PC-3 (cell line): ENCODE data around the gene RNF130. TPM values are rescaled to one million over a fixed set of nuclear protein-coding genes. Genes with fewer than 3 reads are reported as not detected.

ENCODE experiments used
- ATAC-seq: fragments of 200-7000 bp; cut with Tn5 transposase; 2 replicates; pipeline ENCODE4 v1.9.1; 2020; ENCODE audit warnings: mild to moderate bottlenecking, moderate library complexity
- BruUV-seq: library from RNA; stranded (reverse); fragments of 400-500 nt; replicated peaks from 2 replicates; lab custom pipeline; 2021; lab: Mats Ljungman, UMichigan
- CTCF ChIA-PET: fragments of 300-600 bp; sonication (Branson Sonifier 250); formaldehyde crosslinking; loops from one replicate; lab custom pipeline; 2022; ENCODE audit warnings: antibody characterized with exemption; lab: Charles Lee
- POLR2A ChIA-PET: fragments of 300-600 bp; sonication (Branson Sonifier 250); formaldehyde crosslinking; loops from one replicate; lab custom pipeline; 2022; ENCODE audit warnings: antibody characterized with exemption; ENCODE audit not compliant: unreplicated experiment; lab: Charles Lee
- DNase-seq: peaks from one replicate; pipeline ENCODE4 v3.0.0-alpha.2; 2015
- H2AFZ ChIP-seq: fragments of 300-600 bp; sonication (generic); 2 replicates; pipeline ENCODE4 v1.6.0; 2016; ENCODE audit warnings: antibody characterized with exemption, low read length
- H3F3A ChIP-seq: fragments of 300-600 bp; sonication (generic); one replicate; pipeline ENCODE4 v1.6.0; 2017; ENCODE audit warnings: antibody characterized with exemption, low read length, control low read depth, mild to moderate bottlenecking; ENCODE audit not compliant: unreplicated experiment
- H3K27ac ChIP-seq: fragments of 300-600 bp; sonication (generic); 2 replicates; pipeline ENCODE4 v1.5.1; 2016; ENCODE audit warnings: mild to moderate bottlenecking, low read length
- H3K27me3 ChIP-seq: fragments of 300-600 bp; sonication (generic); 2 replicates; pipeline ENCODE4 v1.6.1; 2016; ENCODE audit warnings: low read length, mixed read lengths
- H3K36me3 ChIP-seq: fragments of 300-600 bp; sonication (generic); 2 replicates; pipeline ENCODE4 v1.6.1; 2016; ENCODE audit warnings: low read depth, mixed run types, low read length, mixed read lengths
- H3K4me1 ChIP-seq: fragments of 300-600 bp; sonication (generic); 2 replicates; pipeline ENCODE4 v1.5.1; 2016; ENCODE audit warnings: low read length; ENCODE audit not compliant: insufficient read depth
- H3K4me2 ChIP-seq: fragments of 300-600 bp; sonication (generic); 2 replicates; pipeline ENCODE4 v1.6.0; 2016; ENCODE audit warnings: low read length
- H3K4me3 ChIP-seq: fragments of 300-600 bp; sonication (generic); 2 replicates; pipeline ENCODE4 v1.5.1; 2016; ENCODE audit warnings: mild to moderate bottlenecking, low read length, mixed read lengths
- H3K79me2 ChIP-seq: fragments of 300-600 bp; sonication (generic); 2 replicates; pipeline ENCODE4 v1.6.1; 2017; ENCODE audit warnings: low read length, mixed read lengths
- H3K9ac ChIP-seq: fragments of 300-600 bp; sonication (generic); 2 replicates; pipeline ENCODE4 v1.6.0; 2016; ENCODE audit warnings: mild to moderate bottlenecking, low read length
- H3K9me2 ChIP-seq: fragments of 300-600 bp; sonication (generic); replicated peaks from 2 replicates; pipeline ENCODE4 v1.6.1; 2016; ENCODE audit warnings: mixed run types, low read length, mixed read lengths
- H3K9me3 ChIP-seq: fragments of 300-600 bp; sonication (generic); 2 replicates; pipeline ENCODE4 v1.6.1; 2016; ENCODE audit warnings: low read length, mixed read lengths
- H4K20me1 ChIP-seq: fragments of 300-600 bp; sonication (generic); 2 replicates; pipeline ENCODE4 v1.6.1; 2016; ENCODE audit warnings: low read length, mixed read lengths
- EZH2 ChIP-seq: fragments of 300-600 bp; sonication (generic); IDR thresholded peaks from one replicate; pipeline ENCODE4 v1.6.1; 2017; ENCODE audit warnings: antibody characterized with exemption, mild to moderate bottlenecking, low read length; ENCODE audit not compliant: unreplicated experiment
- EZH2phosphoT487 ChIP-seq: fragments of 300-600 bp; sonication (generic); IDR thresholded peaks from 2 replicates; pipeline ENCODE4 v1.6.1; 2018; ENCODE audit warnings: mild to moderate bottlenecking, antibody characterized with exemption, low read length, borderline replicate concordance
- intact Hi-C: fragments of 100-400 bp; cut with micrococcal nuclease; formaldehyde crosslinking; loops from 2 replicates; pipeline ENCODE4 v1.9.0; 2023
- total RNA-seq: library from RNA; depleted of rRNA; stranded (reverse); fragments of >200 nt; gene quantifications from 2 replicates; pipeline ENCODE4 v1.2.3, GENCODE V29; 2014
- TF ChIP-seq, protein P1 (sequence below): fragments of 300-600 bp; sonication (generic); conservative IDR thresholded peaks from 2 replicates; pipeline ENCODE4 v1.5.1; 2017; ENCODE audit warnings: antibody characterized with exemption, low read depth, mild to moderate bottlenecking, low read length

Gene RNF130
- total RNA-seq, 1 experiment from 2014 or later: 31.2 TPM

DNA sequence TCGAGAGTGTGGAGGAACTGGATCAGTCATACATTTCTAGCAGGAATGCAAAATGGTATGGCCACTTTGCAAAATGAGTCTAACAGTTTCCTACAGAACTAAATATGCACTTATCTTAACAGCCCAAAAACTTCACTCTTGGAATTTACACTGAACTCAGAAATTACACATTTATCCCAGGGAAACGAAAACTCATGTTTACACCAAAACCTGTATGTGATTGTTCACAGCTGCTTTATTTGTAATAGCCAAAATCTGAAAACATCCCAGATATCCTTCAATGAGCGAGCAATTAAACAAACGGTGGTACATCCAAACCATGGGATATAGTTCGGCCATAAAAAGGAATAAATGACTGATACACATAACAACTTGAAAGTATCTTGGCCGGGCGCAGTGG, 62.0 kb downstream of the RNF130 start:
- H3K27me3 ChIP-seq: no peaks in the 10 kb centered on the region
- H3K79me2 ChIP-seq: no peaks in the 10 kb centered on the region
- TF ChIP-seq EZH2phosphoT487 (no peak), EZH2 (no peak)
- TF ChIP-seq, protein P1, sequence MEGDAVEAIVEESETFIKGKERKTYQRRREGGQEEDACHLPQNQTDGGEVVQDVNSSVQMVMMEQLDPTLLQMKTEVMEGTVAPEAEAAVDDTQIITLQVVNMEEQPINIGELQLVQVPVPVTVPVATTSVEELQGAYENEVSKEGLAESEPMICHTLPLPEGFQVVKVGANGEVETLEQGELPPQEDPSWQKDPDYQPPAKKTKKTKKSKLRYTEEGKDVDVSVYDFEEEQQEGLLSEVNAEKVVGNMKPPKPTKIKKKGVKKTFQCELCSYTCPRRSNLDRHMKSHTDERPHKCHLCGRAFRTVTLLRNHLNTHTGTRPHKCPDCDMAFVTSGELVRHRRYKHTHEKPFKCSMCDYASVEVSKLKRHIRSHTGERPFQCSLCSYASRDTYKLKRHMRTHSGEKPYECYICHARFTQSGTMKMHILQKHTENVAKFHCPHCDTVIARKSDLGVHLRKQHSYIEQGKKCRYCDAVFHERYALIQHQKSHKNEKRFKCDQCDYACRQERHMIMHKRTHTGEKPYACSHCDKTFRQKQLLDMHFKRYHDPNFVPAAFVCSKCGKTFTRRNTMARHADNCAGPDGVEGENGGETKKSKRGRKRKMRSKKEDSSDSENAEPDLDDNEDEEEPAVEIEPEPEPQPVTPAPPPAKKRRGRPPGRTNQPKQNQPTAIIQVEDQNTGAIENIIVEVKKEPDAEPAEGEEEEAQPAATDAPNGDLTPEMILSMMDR: no peak
- BruUV-seq: no TSS peak
- no peaks in the 10 kb centered on the region for H3K9me3 ChIP-seq
- ChIA-PET CTCF (no interaction called here), POLR2A (no interaction called here)
- H3K4me3 ChIP-seq: no peak overlapping the region
- no peak overlapping the region for H3K4me2 ChIP-seq
- no peak overlapping the region for H2AFZ ChIP-seq
- H3K9ac ChIP-seq: no peak overlapping the region
- intact Hi-C loops: no loop called here
- no peaks in the 10 kb centered on the region for H3K36me3 ChIP-seq
- no peak overlapping the region for H3K27ac ChIP-seq
- no peaks in the 10 kb centered on the region for H3K4me1 ChIP-seq
- DNase-seq (no peak), ATAC-seq (no peak)
- no peaks in the 10 kb centered on the region for H3F3A ChIP-seq
- no peaks in the 10 kb centered on the region for H4K20me1 ChIP-seq
- no peaks in the 10 kb centered on the region for H3K9me2 ChIP-seq

DNA sequence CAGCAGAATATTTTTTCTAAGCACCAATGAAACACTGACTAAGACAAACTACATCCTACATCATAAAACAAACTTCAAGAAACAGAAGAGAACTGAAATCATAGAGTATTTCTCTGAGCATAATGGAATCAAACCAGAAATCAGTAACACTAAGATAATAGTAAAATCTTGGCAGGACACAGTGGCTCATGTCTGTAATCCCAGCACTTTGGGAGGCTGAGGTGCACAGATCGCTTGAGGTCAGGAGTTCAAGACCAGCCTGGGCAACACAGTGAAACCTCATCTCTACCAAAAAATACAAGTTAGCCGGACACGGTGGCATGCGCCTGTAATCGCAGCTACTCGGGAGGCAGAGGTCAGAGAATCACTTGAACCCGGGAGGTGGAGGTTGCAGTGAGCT, 63.1 kb downstream of the RNF130 start:
- Histone ChIP-seq H3K27me3 (no peaks in the 10 kb centered on the region), H3F3A (no peaks in the 10 kb centered on the region), H2AFZ (no peak overlapping the region), H3K36me3 (no peaks in the 10 kb centered on the region), H3K9me3 (no peaks in the 10 kb centered on the region), H3K27ac (no peak overlapping the region), H3K4me2 (no peak overlapping the region), H3K4me3 (no peak overlapping the region), H3K4me1 (no peaks in the 10 kb centered on the region), H3K9me2 (no peaks in the 10 kb centered on the region), H3K9ac (no peak overlapping the region), H4K20me1 (no peaks in the 10 kb centered on the region), H3K79me2 (no peaks in the 10 kb centered on the region)
- ATAC-seq (no peak), DNase-seq (no peak)
- TF ChIP-seq EZH2phosphoT487 (no peak), EZH2 (no peak)
- TF ChIP-seq, protein P1: no peak
- POLR2A ChIA-PET: no interaction called here
- CTCF ChIA-PET: no interaction called here
- intact Hi-C loops: no loop called here
- BruUV-seq: no TSS peak

DNA sequence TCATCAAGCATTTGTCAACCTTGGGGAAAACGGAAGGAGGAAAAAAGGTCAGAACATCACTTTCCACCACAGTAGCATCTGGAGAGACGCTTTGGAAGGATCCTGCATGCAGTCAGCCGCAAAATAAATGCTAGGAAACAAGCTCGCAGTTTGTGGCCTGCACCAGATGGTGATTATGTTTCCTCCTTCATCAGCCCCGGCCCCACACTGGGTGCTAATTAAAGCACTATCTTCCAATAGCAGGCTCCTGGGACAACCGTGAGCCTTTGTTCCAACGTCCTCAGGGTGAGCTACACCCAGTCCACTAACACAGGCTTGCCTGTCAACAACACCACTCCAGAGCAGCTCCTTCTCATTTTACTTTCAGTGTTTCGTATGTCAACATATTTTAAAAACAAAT, 64.0 kb downstream of the RNF130 start:
- Histone ChIP-seq H3K4me3 (no peak overlapping the region), H3K9me3 (no peaks in the 10 kb centered on the region), H3F3A (no peaks in the 10 kb centered on the region), H2AFZ (no peak overlapping the region), H3K79me2 (no peaks in the 10 kb centered on the region), H3K36me3 (no peaks in the 10 kb centered on the region), H3K27ac (no peak overlapping the region), H4K20me1 (no peaks in the 10 kb centered on the region), H3K4me2 (no peak overlapping the region), H3K27me3 (no peaks in the 10 kb centered on the region), H3K4me1 (no peaks in the 10 kb centered on the region), H3K9me2 (no peaks in the 10 kb centered on the region), H3K9ac (no peak overlapping the region)
- intact Hi-C loops: no loop called here
- ChIA-PET CTCF (interaction anchor here (0.6 kb wide), 1 partner anchor 192 kb away, joined by 4 read pairs; no protein-coding TSS in a partner anchor), POLR2A (interaction anchor here (0.7 kb wide), 1 partner anchor 16 kb away, joined by 17 read pairs; no protein-coding TSS in a partner anchor)
- DNase-seq: no peak
- no TSS peak for BruUV-seq
- no peak for TF ChIP-seq EZH2
- TF ChIP-seq, protein P1: no peak
- no peak for TF ChIP-seq EZH2phosphoT487
- no peak for ATAC-seq
